MM.1S (cell line): ENCODE data around the gene ODF2.

ENCODE experiments used
- DNase-seq: peaks from one replicate; pipeline ENCODE4 v3.0.0-alpha.2; 2015
- H2AFZ ChIP-seq: fragments of 300-600 bp; sonication (generic); 2 replicates; pipeline ENCODE4 v1.6.0; 2016; ENCODE audit warnings: antibody characterized with exemption, low read length
- H3F3A ChIP-seq: fragments of 300-600 bp; sonication (generic); 2 replicates; pipeline ENCODE4 v1.6.1; 2016; ENCODE audit warnings: mild to moderate bottlenecking, antibody characterized with exemption, low read length, moderate library complexity, mixed read lengths; ENCODE audit not compliant: insufficient read depth
- H3K27ac ChIP-seq: fragments of 300-600 bp; sonication (generic); 2 replicates; pipeline ENCODE4 v1.5.1; 2016; ENCODE audit warnings: mild to moderate bottlenecking, low read length
- H3K27me3 ChIP-seq: fragments of 300-600 bp; sonication (generic); replicated peaks from 2 replicates; pipeline ENCODE4 v1.6.0; 2016; ENCODE audit warnings: low read length; ENCODE audit not compliant: insufficient read depth
- H3K36me3 ChIP-seq: fragments of 300-600 bp; sonication (generic); replicated peaks from 2 replicates; pipeline ENCODE4 v1.6.1; 2016; ENCODE audit warnings: mild to moderate bottlenecking, low read length, mixed read lengths; ENCODE audit not compliant: insufficient read depth
- H3K4me1 ChIP-seq: fragments of 300-600 bp; sonication (generic); 2 replicates; pipeline ENCODE4 v1.6.1; 2016; ENCODE audit warnings: low read length, mixed read lengths
- H3K4me2 ChIP-seq: fragments of 300-600 bp; sonication (generic); 2 replicates; pipeline ENCODE4 v1.6.0; 2016; ENCODE audit warnings: low read depth, low read length
- H3K4me3 ChIP-seq: fragments of 300-600 bp; sonication (generic); 2 replicates; pipeline ENCODE4 v1.5.1; 2016; ENCODE audit warnings: low read length, mixed read lengths
- H3K79me2 ChIP-seq: fragments of 300-600 bp; sonication (generic); 2 replicates; pipeline ENCODE4 v1.6.1; 2016; ENCODE audit warnings: mixed run types, low read length, mixed read lengths
- H3K9ac ChIP-seq: fragments of 300-600 bp; sonication (generic); 2 replicates; pipeline ENCODE4 v1.6.1; 2016; ENCODE audit warnings: low read length, mixed read lengths
- H3K9me2 ChIP-seq: fragments of 300-600 bp; sonication (generic); replicated peaks from 2 replicates; pipeline ENCODE4 v1.6.1; 2016; ENCODE audit warnings: mild to moderate bottlenecking, low read length, mixed read lengths; ENCODE audit not compliant: insufficient read depth
- H3K9me3 ChIP-seq: fragments of 300-600 bp; sonication (generic); replicated peaks from 2 replicates; pipeline ENCODE4 v1.6.1; 2016; ENCODE audit warnings: mild to moderate bottlenecking, low read length, mixed read lengths; ENCODE audit not compliant: insufficient read depth
- H4K20me1 ChIP-seq: fragments of 300-600 bp; sonication (generic); 2 replicates; pipeline ENCODE4 v1.6.1; 2016; ENCODE audit warnings: mild to moderate bottlenecking, low read length, moderate library complexity, mixed read lengths; ENCODE audit not compliant: insufficient read depth
- EZH2 ChIP-seq: fragments of 300-600 bp; sonication (generic); optimal IDR thresholded peaks from 2 replicates; pipeline ENCODE3; 2017; ENCODE audit warnings: low read depth, mild to moderate bottlenecking, antibody characterized with exemption, low read length, mixed read lengths
- EZH2phosphoT487 ChIP-seq: fragments of 300-600 bp; sonication (generic); IDR thresholded peaks from 2 replicates; pipeline ENCODE4 v1.6.1; 2018; ENCODE audit warnings: antibody characterized with exemption, low read length
- TF ChIP-seq, protein P1 (sequence below): fragments of 300-600 bp; sonication (generic); IDR thresholded peaks from 2 replicates; pipeline ENCODE4 v1.5.1; 2016; ENCODE audit warnings: antibody characterized with exemption, low read length, mixed read lengths

ODF2 gene

GRCh38 chr9:128416014-128416413 is 39.8 kb upstream of the ODF2 start:
- H3K27me3 ChIP-seq = peaks cover 10% of the 10 kb centered on the region; the same call in 1 of the 2 replicates
- H3K9ac ChIP-seq = no peak overlapping the region
- H3K27ac ChIP-seq = no peak overlapping the region
- H4K20me1 ChIP-seq = no peaks in the 10 kb centered on the region
- H2AFZ ChIP-seq = no peak overlapping the region
- H3K36me3 ChIP-seq = no peaks in the 10 kb centered on the region
- H3K4me3 ChIP-seq = no peak overlapping the region
- H3K4me1 ChIP-seq = no peaks in the 10 kb centered on the region; the same call in 1 of the 2 replicates
- H3K9me3 ChIP-seq = no peaks in the 10 kb centered on the region
- no peaks in the 10 kb centered on the region for H3K9me2 ChIP-seq
- TF ChIP-seq EZH2 (no peak), EZH2phosphoT487 (no peak)
- TF ChIP-seq, protein P1, sequence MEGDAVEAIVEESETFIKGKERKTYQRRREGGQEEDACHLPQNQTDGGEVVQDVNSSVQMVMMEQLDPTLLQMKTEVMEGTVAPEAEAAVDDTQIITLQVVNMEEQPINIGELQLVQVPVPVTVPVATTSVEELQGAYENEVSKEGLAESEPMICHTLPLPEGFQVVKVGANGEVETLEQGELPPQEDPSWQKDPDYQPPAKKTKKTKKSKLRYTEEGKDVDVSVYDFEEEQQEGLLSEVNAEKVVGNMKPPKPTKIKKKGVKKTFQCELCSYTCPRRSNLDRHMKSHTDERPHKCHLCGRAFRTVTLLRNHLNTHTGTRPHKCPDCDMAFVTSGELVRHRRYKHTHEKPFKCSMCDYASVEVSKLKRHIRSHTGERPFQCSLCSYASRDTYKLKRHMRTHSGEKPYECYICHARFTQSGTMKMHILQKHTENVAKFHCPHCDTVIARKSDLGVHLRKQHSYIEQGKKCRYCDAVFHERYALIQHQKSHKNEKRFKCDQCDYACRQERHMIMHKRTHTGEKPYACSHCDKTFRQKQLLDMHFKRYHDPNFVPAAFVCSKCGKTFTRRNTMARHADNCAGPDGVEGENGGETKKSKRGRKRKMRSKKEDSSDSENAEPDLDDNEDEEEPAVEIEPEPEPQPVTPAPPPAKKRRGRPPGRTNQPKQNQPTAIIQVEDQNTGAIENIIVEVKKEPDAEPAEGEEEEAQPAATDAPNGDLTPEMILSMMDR = no peak
- DNase-seq = no peak
- H3K4me2 ChIP-seq = no peak overlapping the region
- no peaks in the 10 kb centered on the region for H3K79me2 ChIP-seq
- no peaks in the 10 kb centered on the region for H3F3A ChIP-seq

- Histone ChIP-seq H3K79me2 (no peaks in the 10 kb centered on the region), H4K20me1 (no peaks in the 10 kb centered on the region), H3K9ac (no peak overlapping the region), H3K9me2 (no peaks in the 10 kb centered on the region), H3K9me3 (no peaks in the 10 kb centered on the region), H3K27ac (no peak overlapping the region), H3K4me1 (no peaks in the 10 kb centered on the region; the same call in 1 of the 2 replicates), H3K4me2 (no peak overlapping the region), H3K4me3 (no peak overlapping the region), H3K27me3 (peaks cover 10% of the 10 kb centered on the region; the same call in 1 of the 2 replicates), H3K36me3 (no peaks in the 10 kb centered on the region), H3F3A (no peaks in the 10 kb centered on the region), H2AFZ (no peak overlapping the region)
- DNase-seq = no peak
- no peak for TF ChIP-seq EZH2
- TF ChIP-seq EZH2phosphoT487 = no peak
- TF ChIP-seq, protein P1 = no peak
Observed at GRCh38 chr9:128416432-128417019, 39.3 kb upstream of the ODF2 start.

DNA sequence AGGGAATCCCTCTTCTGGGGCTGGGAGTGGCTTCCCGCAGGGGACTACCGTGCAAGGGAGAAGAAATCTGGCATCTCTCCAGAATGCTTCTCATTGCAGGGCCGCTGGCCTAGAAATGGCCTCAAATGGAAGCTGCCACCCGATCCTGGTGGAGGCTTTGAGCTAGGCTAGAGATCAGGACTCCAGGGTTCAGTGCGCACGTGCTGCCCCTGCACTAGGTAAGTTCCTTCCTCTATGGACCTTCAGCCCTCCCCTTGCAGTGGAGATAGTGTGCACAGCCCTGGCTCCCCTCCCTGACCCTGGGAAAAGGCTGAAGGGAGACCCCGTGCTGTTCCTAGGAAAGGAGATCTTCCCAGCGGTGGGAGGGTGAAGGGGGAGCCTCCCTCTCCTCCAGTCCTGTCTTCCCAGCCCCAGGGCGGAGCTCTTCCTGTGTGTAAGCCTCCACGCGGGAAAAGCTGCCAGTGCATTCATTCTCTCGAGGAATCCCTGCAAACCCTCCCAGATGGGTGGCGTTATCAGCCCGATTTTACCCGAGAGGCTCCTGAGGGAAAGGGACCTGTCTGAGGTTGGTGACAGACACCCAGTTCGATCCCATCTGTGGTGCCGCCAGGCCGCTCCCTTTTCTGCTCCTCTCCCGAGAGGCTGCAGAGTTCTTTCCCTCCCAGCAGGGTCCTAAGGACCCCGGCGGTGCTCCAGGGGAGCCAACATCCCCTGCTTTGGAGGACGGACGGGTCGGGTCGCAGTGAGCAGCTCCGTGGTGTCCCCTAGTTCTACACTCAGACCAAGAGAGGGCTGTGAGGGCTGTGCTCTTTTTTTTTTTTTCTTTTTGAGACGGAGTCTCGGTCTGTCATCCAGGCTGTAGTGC is 36.5 kb upstream of the ODF2 start:
- Histone ChIP-seq H3K9me2 (no peaks in the 10 kb centered on the region), H3K9ac (no peak overlapping the region; the same call in 1 of the 2 replicates), H3K4me2 (peak overlapping the region; percentile 97), H3K9me3 (no peaks in the 10 kb centered on the region), H4K20me1 (no peaks in the 10 kb centered on the region), H3K27ac (no peak overlapping the region), H3K4me3 (peak overlapping the region; percentile 70), H3K79me2 (no peaks in the 10 kb centered on the region), H3K27me3 (peaks cover 10% of the 10 kb centered on the region; the same call in 1 of the 2 replicates), H2AFZ (peak overlapping the region; percentile 85), H3F3A (no peaks in the 10 kb centered on the region), H3K4me1 (no peaks in the 10 kb centered on the region), H3K36me3 (no peaks in the 10 kb centered on the region)
- TF ChIP-seq EZH2phosphoT487 = no peak
- TF ChIP-seq, protein P1 = no peak
- no peak for TF ChIP-seq EZH2
- no peak for DNase-seq
